SU-DHL-6 (cell line): ENCODE results near the gene LRRC49.
"Not testable (repeated sequence)": the region's sequence is repeated elsewhere in the genome, so short reads cannot be mapped to it uniquely, and the experiment has no call there.

Experiments
- EZH2phosphoT487 ChIP-seq: fragments of 200-600 bp; sonication (generic), shearing (Covaris generic); conservative IDR thresholded peaks from 2 replicates; pipeline ENCODE4 v1.6.1; 2018; ENCODE audit warnings: mild to moderate bottlenecking, antibody characterized with exemption, low read length, moderate library complexity, mixed read lengths
- TF ChIP-seq, protein P1 (sequence below): fragments of 200-600 bp; sonication (generic); IDR thresholded peaks from one replicate; pipeline ENCODE4 v1.5.1; 2017; ENCODE audit warnings: antibody characterized with exemption, mild to moderate bottlenecking, low read length, moderate library complexity; ENCODE audit not compliant: insufficient read depth, poor library complexity, severe bottlenecking

DNA sequence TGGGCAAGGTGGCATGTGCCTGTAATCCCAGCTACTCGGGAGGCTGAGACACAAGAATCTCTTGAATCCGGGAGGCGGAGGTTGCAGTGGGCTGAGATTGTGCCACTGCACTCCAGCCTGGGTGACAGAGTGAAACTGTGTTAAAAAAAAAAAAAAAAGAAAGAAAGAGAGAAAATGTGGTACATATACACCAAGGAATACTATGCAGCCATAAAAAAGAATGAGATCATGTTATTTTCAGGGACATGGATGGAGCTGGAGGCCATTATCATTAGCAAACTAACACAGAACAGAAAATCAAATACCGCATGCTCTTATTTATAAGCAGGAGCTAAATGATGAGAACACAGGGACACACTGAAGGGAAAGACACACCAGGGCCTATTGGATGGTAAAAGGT, 111.9 kb downstream of the LRRC49 start:
- TF ChIP-seq, protein P1, sequence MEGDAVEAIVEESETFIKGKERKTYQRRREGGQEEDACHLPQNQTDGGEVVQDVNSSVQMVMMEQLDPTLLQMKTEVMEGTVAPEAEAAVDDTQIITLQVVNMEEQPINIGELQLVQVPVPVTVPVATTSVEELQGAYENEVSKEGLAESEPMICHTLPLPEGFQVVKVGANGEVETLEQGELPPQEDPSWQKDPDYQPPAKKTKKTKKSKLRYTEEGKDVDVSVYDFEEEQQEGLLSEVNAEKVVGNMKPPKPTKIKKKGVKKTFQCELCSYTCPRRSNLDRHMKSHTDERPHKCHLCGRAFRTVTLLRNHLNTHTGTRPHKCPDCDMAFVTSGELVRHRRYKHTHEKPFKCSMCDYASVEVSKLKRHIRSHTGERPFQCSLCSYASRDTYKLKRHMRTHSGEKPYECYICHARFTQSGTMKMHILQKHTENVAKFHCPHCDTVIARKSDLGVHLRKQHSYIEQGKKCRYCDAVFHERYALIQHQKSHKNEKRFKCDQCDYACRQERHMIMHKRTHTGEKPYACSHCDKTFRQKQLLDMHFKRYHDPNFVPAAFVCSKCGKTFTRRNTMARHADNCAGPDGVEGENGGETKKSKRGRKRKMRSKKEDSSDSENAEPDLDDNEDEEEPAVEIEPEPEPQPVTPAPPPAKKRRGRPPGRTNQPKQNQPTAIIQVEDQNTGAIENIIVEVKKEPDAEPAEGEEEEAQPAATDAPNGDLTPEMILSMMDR, result not testable (repeated sequence)
- TF ChIP-seq EZH2phosphoT487, result not testable (repeated sequence)
